K562 (cell line): ENCODE measurements around the gene GUCY2C. TPM values are rescaled to one million over a fixed set of nuclear protein-coding genes. Genes with fewer than 3 reads are reported as not detected.

ENCODE experiments used
- ATAC-seq: fragments of 200-7000 bp; cut with Tn5 transposase; 3 replicates; pipeline ENCODE4 v1.9.1; 2020; ENCODE audit warnings: moderate library complexity
- BruUV-seq: library from RNA; stranded (reverse); fragments of 400-500 nt; replicated peaks from 2 replicates; lab custom pipeline; 2021; lab: Mats Ljungman, UMichigan
- CTCF ChIA-PET: fragments of 300-600 bp; formaldehyde crosslinking; extraction: SDS; loops from one replicate; lab custom pipeline; 2021; ENCODE audit warnings: low intra/inter-chr PET ratio; lab: Yijun Ruan, JAX
- POLR2A ChIA-PET: fragments of 300-600, 350-650 bp; sonication (Branson Sonifier 250); formaldehyde crosslinking; extraction: SDS; loops from one replicate; lab custom pipeline; 2021; ENCODE audit warnings: antibody characterized with exemption, inconsistent platforms; lab: Yijun Ruan, JAX
- DNase-seq, 4 experiments: peaks; one replicate each; pipeline versions ENCODE4 v3.0.0 to v3.0.0-alpha.2; 2011 to 2018; ENCODE audit warnings: low spot score in 3 of 4, mixed read lengths in 3 of 4; ENCODE audit errors: extremely low read depth in 1 of 4
- FAIRE-seq: peaks from 2 replicates; lab custom pipeline; 2011; peaks lifted over from hg19 to GRCh38; lab: Jason Lieb, UNC
- H2AFZ ChIP-seq: 2 replicates; pipeline ENCODE4 v1.6.0; 2011; ENCODE audit warnings: low read depth, low read length, control low read depth, inconsistent platforms
- H3K27ac ChIP-seq: fragments of 200-600 bp; 3 replicates; pipeline ENCODE4 v1.8.0; 2011; ENCODE audit warnings: low read depth, mild to moderate bottlenecking, control low read depth, inconsistent platforms, low read length, moderate library complexity, mixed read lengths; ENCODE audit errors: extremely low read depth
- H3K27me3 ChIP-seq, 2 experiments: fragments of 300-600 bp in 1 of 2; 2 replicates in 1 of 2; 3 replicates in 1 of 2; pipeline versions ENCODE4 v1.6.0 to v1.8.0; 2011; ENCODE audit warnings: inconsistent platforms in 2 of 2, low read length in 2 of 2, mild to moderate bottlenecking in 1 of 2, mixed read lengths in 1 of 2, moderate library complexity in 1 of 2; ENCODE audit not compliant: control insufficient read depth in 2 of 2, insufficient read depth in 2 of 2
- H3K36me3 ChIP-seq: fragments of 300-600 bp; 3 replicates; pipeline ENCODE4 v1.8.0; 2011; ENCODE audit warnings: mild to moderate bottlenecking, low read length, inconsistent platforms; ENCODE audit not compliant: control insufficient read depth, insufficient read depth
- H3K4me1 ChIP-seq, 2 experiments: fragments of 200-600 bp in 1 of 2; replicated peaks in 1 of 2; 2 replicates in 1 of 2; 3 replicates in 1 of 2; pipeline versions ENCODE4 v1.5.1 to v1.8.0; 2011; ENCODE audit warnings: inconsistent platforms in 2 of 2, low read length in 2 of 2, mild to moderate bottlenecking in 1 of 2, mixed read lengths in 1 of 2, moderate library complexity in 1 of 2; ENCODE audit not compliant: control insufficient read depth in 2 of 2, insufficient read depth in 2 of 2
- H3K4me2 ChIP-seq: 2 replicates; pipeline ENCODE4 v1.6.1; 2011; ENCODE audit warnings: low read length, control low read depth, inconsistent platforms, mixed read lengths; ENCODE audit not compliant: insufficient read depth
- H3K4me3 ChIP-seq: fragments of 200-600 bp; sonication (generic), shearing (Covaris generic); 2 replicates; pipeline ENCODE4 v1.5.1; 2016; ENCODE audit warnings: control low read depth, inconsistent platforms
- H3K79me2 ChIP-seq: fragments of 200-600 bp; 3 replicates; pipeline ENCODE4 v1.8.0; 2011; ENCODE audit warnings: low read length, inconsistent platforms; ENCODE audit not compliant: control insufficient read depth, insufficient read depth
- H3K9ac ChIP-seq, 2 experiments: 2 replicates each; pipeline versions ENCODE4 v1.6.0 to v1.6.1; 2011; ENCODE audit warnings: low read depth in 2 of 2, low read length in 2 of 2, control low read depth in 1 of 2, inconsistent platforms in 1 of 2, mild to moderate bottlenecking in 1 of 2, mixed read lengths in 1 of 2; ENCODE audit not compliant: insufficient read depth in 1 of 2
- H3K9me1 ChIP-seq: one replicate; pipeline ENCODE4 v1.6.0; 2011; ENCODE audit warnings: inconsistent platforms, mild to moderate bottlenecking, low read length, moderate library complexity; ENCODE audit not compliant: control insufficient read depth, insufficient read depth
- H3K9me3 ChIP-seq: replicated peaks from 2 replicates; pipeline ENCODE4 v1.5.1; 2011; ENCODE audit warnings: low read depth, low read length, inconsistent platforms; ENCODE audit not compliant: control insufficient read depth, insufficient read depth
- H4K20me1 ChIP-seq: replicated peaks from 2 replicates; pipeline ENCODE4 v1.6.1; 2011; ENCODE audit warnings: low read length, inconsistent platforms, mixed read lengths; ENCODE audit not compliant: control insufficient read depth, insufficient read depth
- ETV1 ChIP-seq: fragments of 450-650 bp; conservative IDR thresholded peaks from 2 replicates; pipeline ENCODE4 v1.6.1; 2016; ENCODE audit warnings: missing genetic modification characterization, control low read depth, low read depth, missing compliant biosample characterization
- MCM7 ChIP-seq, 2 experiments: fragments of 450-650 bp; IDR thresholded peaks; 2 replicates each; pipeline ENCODE4 v1.6.1; 2016 to 2018
- PHF8 ChIP-seq: fragments of 200-600 bp; sonication (generic); IDR thresholded peaks from 2 replicates; pipeline ENCODE4 v1.6.1; 2012; ENCODE audit warnings: mixed run types, mild to moderate bottlenecking, inconsistent platforms, low read length, moderate library complexity, borderline replicate concordance
- STAT5B ChIP-seq: fragments of 250-450 bp; sonication (Bioruptor Pico); IDR thresholded peaks from 2 replicates; pipeline ENCODE4 v1.8.0; 2021; ENCODE audit warnings: mild to moderate bottlenecking, inconsistent platforms
- WGBS: fragments of 100-300 bp; shearing (Covaris generic); methylation state at CpG from one replicate; pipeline ENCODE4 v1.1.6; 2016; ENCODE audit warnings: low coverage, mixed read lengths; ENCODE audit not compliant: insufficient coverage; ENCODE audit errors: missing lambda C conversion rate; 5-methylcytosine and 5-hydroxymethylcytosine counted together
- in situ Hi-C: fragments of 300-500 bp; cut with MboI; formaldehyde crosslinking; loops from 4 replicates; pipeline ENCODE4 v1.15.0; 2018; ENCODE audit warnings: inconsistent platforms, mixed read lengths
- intact Hi-C: fragments of 100-400 bp; cut with micrococcal nuclease; formaldehyde crosslinking; loops from 2 replicates; pipeline ENCODE4 v1.14.2; 2022
- polyA plus RNA-seq, 8 experiments: library from polyadenylated mRNA; depleted of rRNA in 4 of 8; stranded (reverse) in 5 of 8; unstranded in 3 of 8; fragments of >200 nt; fragmentation: Nextera tagmentation in 2 of 8; fragmentation: Illumina TruSeq in 1 of 8; extraction: Ambion mirVana in 2 of 8; extraction: Trizol in 1 of 8; gene quantifications; 2 replicates each; pipeline versions ENCODE4 v1.2.1 to v1.2.3, GENCODE V29; 2011 to 2014; ENCODE audit warnings: inconsistent platforms in 1 of 8, missing spikeins in 1 of 8
- total RNA-seq, 7 experiments: library from RNA; depleted of rRNA in 6 of 7; stranded (reverse); fragments of >200 nt in 6 of 7; fragmentation: Illumina TruSeq in 2 of 7; extraction: Trizol in 2 of 7; gene quantifications; 2 replicates each; pipeline versions ENCODE4 v1.2.1 to v1.2.3, GENCODE V29; 2011 to 2021; ENCODE audit warnings: low replicate concordance in 1 of 7
- TF ChIP-seq, protein P1 (sequence below), 2 experiments: fragments of 450-650 bp; IDR thresholded peaks; 2 replicates each; pipeline ENCODE4 v1.6.1; 2016; ENCODE audit warnings: mild to moderate bottlenecking in 2 of 2, borderline replicate concordance in 1 of 2, low read depth in 1 of 2, moderate library complexity in 1 of 2
- TF ChIP-seq, protein P2 (sequence below): fragments of 450-650 bp; IDR thresholded peaks from 2 replicates; pipeline ENCODE4 v1.6.1; 2018; ENCODE audit not compliant: partially characterized antibody

Gene GUCY2C
- total and polyA plus RNA-seq, 9 of the 15 experiments (the other 6 are each of a cell fraction or from before 2014, with no cell fraction given) = 0.01 to 0.05 (median 0.04) TPM; not detected in 6

DNA sequence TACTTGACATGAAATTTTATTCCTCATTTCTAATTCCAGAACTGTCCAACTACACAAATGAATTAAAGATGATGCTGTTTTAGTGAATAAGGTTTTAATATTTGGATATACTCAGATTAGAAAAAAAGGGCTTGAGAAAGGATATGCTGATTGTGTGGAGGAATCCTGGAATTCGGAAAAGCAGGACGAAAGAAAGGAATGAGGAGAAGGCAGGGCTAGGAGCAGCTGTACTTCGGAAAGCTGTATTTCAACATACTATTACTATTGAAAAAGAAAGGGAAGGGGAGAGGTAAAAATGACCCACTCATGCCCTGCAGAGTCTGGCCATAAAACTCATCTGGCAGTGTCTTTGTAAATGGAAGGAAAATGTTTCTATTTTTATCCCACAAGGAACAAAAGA, 65.6 kb downstream of the GUCY2C start:
- Histone ChIP-seq H3K36me3 (no peaks in the 10 kb centered on the region), H3K27me3 (no peaks in the 10 kb centered on the region), H3K9ac (no peak overlapping the region), H3K9me3 (no peaks in the 10 kb centered on the region), H3K9me1 (no peaks in the 10 kb centered on the region), H3K4me1 (no peaks in the 10 kb centered on the region), H3K27ac (no peak overlapping the region), H3K79me2 (no peaks in the 10 kb centered on the region), H3K4me2 (no peak overlapping the region), H3K4me3 (no peak overlapping the region), H4K20me1 (no peaks in the 10 kb centered on the region), H2AFZ (no peak overlapping the region)
- TF ChIP-seq MCM7 (IDR thresholded peaks at IDR 0.05) = no peak
- TF ChIP-seq ETV1 (tag) = no peak
- TF ChIP-seq PHF8 = no peak
- TF ChIP-seq, protein P1, sequence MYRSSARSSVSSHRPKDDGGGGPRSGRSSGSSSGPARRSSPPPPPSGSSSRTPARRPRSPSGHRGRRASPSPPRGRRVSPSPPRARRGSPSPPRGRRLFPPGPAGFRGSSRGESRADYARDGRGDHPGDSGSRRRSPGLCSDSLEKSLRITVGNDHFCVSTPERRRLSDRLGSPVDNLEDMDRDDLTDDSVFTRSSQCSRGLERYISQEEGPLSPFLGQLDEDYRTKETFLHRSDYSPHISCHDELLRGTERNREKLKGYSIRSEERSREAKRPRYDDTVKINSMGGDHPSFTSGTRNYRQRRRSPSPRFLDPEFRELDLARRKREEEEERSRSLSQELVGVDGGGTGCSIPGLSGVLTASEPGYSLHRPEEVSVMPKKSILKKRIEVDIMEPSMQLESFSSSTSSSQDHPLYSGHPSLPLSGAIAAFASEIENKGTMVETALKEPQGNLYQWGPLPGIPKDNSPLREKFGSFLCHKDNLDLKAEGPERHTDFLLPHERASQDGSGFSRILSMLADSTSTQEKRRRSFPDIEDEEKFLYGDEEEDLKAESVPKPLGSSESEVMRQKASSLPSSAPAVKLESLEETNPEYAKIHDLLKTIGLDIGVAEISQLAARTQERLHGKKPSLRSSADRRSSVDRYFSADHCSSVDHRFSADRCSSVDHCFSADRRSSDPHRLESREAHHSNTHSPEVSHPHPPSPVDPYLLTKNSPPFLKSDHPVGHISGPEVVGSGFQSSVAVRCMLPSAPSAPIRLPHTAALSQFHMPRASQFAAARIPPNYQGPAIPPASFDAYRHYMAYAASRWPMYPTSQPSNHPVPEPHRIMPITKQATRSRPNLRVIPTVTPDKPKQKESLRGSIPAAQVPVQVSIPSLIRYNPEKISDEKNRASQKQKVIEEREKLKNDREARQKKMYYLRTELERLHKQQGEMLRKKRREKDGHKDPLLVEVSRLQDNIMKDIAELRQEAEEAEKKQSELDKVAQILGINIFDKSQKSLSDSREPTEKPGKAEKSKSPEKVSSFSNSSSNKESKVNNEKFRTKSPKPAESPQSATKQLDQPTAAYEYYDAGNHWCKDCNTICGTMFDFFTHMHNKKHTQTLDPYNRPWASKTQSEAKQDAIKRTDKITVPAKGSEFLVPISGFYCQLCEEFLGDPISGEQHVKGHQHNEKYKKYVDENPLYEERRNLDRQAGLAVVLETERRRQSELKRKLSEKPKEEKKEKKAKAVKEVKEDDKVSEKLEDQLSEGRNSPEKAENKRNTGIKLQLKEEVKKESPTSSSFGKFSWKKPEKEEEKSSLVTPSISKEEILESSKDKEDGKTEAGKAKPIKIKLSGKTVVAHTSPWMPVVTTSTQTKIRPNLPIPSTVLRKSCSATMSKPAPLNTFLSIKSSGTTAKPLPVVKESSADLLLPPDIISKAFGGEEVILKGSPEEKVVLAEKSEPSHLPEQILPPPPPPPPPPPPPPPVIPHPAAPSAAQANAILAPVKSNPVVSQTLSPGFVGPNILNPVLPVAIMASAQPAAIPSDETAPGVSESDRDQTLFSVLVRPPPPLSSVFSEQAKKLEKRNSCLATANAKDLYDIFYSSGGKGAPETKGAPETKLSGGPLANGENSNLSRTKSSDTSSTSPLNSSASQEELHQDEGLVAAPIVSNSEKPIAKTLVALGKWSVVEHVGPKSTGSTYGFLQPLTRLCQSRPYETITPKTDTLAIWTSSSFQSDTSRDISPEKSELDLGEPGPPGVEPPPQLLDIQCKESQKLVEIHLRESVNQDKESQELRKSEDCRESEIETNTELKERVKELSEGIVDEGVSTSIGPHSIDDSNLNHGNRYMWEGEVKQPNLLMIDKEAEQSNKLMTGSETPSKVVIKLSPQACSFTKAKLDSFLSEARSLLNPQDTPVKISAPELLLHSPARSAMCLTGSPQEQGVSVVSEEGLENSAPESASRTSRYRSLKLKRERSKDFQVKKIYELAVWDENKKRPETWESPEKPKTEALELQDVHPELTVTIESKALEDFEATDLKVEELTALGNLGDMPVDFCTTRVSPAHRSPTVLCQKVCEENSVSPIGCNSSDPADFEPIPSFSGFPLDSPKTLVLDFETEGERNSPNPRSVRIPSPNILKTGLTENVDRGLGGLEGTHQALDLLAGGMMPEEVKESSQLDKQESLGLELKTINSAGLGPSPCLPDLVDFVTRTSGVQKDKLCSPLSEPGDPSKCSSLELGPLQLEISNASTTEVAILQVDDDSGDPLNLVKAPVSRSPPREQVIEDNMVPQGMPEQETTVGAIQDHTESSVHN (IDR thresholded peaks at IDR 0.05; ENCODE audit: borderline replicate concordance in 1 of 2, low read depth in 1 of 2) = no peak
- TF ChIP-seq, protein P2, sequence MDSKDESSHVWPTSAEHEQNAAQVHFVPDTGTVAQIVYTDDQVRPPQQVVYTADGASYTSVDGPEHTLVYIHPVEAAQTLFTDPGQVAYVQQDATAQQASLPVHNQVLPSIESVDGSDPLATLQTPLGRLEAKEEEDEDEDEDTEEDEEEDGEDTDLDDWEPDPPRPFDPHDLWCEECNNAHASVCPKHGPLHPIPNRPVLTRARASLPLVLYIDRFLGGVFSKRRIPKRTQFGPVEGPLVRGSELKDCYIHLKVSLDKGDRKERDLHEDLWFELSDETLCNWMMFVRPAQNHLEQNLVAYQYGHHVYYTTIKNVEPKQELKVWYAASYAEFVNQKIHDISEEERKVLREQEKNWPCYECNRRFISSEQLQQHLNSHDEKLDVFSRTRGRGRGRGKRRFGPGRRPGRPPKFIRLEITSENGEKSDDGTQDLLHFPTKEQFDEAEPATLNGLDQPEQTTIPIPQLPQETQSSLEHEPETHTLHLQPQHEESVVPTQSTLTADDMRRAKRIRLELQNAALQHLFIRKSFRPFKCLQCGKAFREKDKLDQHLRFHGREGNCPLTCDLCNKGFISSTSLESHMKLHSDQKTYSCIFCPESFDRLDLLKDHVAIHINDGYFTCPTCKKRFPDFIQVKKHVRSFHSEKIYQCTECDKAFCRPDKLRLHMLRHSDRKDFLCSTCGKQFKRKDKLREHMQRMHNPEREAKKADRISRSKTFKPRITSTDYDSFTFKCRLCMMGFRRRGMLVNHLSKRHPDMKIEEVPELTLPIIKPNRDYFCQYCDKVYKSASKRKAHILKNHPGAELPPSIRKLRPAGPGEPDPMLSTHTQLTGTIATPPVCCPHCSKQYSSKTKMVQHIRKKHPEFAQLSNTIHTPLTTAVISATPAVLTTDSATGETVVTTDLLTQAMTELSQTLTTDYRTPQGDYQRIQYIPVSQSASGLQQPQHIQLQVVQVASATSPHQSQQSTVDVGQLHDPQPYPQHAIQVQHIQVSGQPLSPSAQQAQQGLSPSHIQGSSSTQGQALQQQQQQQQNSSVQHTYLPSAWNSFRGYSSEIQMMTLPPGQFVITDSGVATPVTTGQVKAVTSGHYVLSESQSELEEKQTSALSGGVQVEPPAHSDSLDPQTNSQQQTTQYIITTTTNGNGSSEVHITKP = no peak
- TF ChIP-seq STAT5B (CRISPR knock-in tag) = no peak
- POLR2A ChIA-PET = no interaction called here
- 0% methylated on average over 3 of the region's 3 CpGs for WGBS
- intact Hi-C loops = loop anchor here (1.0 to 10.0 kb wide), 5 partner anchors 34 to 894 kb away; no protein-coding TSS in a partner anchor
- DNase-seq (no peak), ATAC-seq (no peak), FAIRE-seq (no peak)
- BruUV-seq = no TSS peak
- CTCF ChIA-PET = interaction anchor here (0.7 to 2.2 kb wide), 3 partner anchors 34 to 365 kb away, joined by 3 to 6 read pairs (median 6); no protein-coding TSS in a partner anchor
- in situ Hi-C loops = no loop called here
